IPS-20b (cell line): Measurements from ENCODE around the gene P2RX6.
"Not testable (repeated sequence)": the region's sequence is repeated elsewhere in the genome, so short reads cannot be mapped to it uniquely, and the experiment has no call there.

Experiments
- H3K27ac ChIP-seq: one replicate; pipeline ENCODE4 v1.5.1; 2013; ENCODE audit warnings: low read length
- H3K27me3 ChIP-seq: 2 replicates; pipeline ENCODE4 v1.6.1; 2013; ENCODE audit warnings: mild to moderate bottlenecking, low read length, inconsistent platforms; ENCODE audit not compliant: insufficient read depth
- H3K36me3 ChIP-seq: 2 replicates; pipeline ENCODE4 v1.6.1; 2013; ENCODE audit warnings: low read depth, mild to moderate bottlenecking, inconsistent platforms, low read length, moderate library complexity; ENCODE audit not compliant: insufficient read depth
- H3K4me1 ChIP-seq: 2 replicates; pipeline ENCODE4 v1.6.1; 2013; ENCODE audit warnings: mild to moderate bottlenecking, control low read depth, inconsistent platforms, low read length, moderate library complexity; ENCODE audit not compliant: insufficient read depth
- H3K4me3 ChIP-seq: 2 replicates; pipeline ENCODE4 v1.5.1; 2013; ENCODE audit warnings: mild to moderate bottlenecking, low read length, inconsistent platforms
- H3K9ac ChIP-seq: 2 replicates; pipeline ENCODE4 v1.6.1; 2013; ENCODE audit warnings: low read depth, mild to moderate bottlenecking, inconsistent platforms, low read length, moderate library complexity
- H3K9me3 ChIP-seq: 2 replicates; pipeline ENCODE4 v1.6.1; 2013; ENCODE audit warnings: mild to moderate bottlenecking, low read depth, low read length, inconsistent platforms; ENCODE audit not compliant: insufficient read depth

P2RX6 gene

GRCh38 chr22:20997536-20998257 is 17.3 kb upstream of the P2RX6 start:
- H3K27ac ChIP-seq: no peak overlapping the region
- peaks cover 8% of the 10 kb centered on the region for H3K4me1 ChIP-seq
- H3K36me3 ChIP-seq: peaks cover 29% of the 10 kb centered on the region

GRCh38 chr22:20998411-20999336 is 16.3 kb upstream of the P2RX6 start:
- H3K27me3 ChIP-seq: no peaks in the 10 kb centered on the region
- no peaks in the 10 kb centered on the region for H3K9me3 ChIP-seq
- H3K4me3 ChIP-seq: no peak overlapping the region
- no peak overlapping the region for H3K9ac ChIP-seq
- peaks cover 13% of the 10 kb centered on the region for H3K4me1 ChIP-seq
- no peak overlapping the region for H3K27ac ChIP-seq
- H3K36me3 ChIP-seq: peaks cover 29% of the 10 kb centered on the region

More at GRCh38 chr22:20997536-20998257, 17.3 kb upstream of the P2RX6 start:
- no peaks in the 10 kb centered on the region for H3K27me3 ChIP-seq
- no peak overlapping the region for H3K9ac ChIP-seq
- H3K4me3 ChIP-seq: no peak overlapping the region
- H3K9me3 ChIP-seq: no peaks in the 10 kb centered on the region

GRCh38 chr22:20999350-21000206 is 15.4 kb upstream of the P2RX6 start:
- Histone ChIP-seq H3K4me3 (no peak overlapping the region), H3K9ac (no peak overlapping the region), H3K27me3 (no peaks in the 10 kb centered on the region), H3K4me1 (peaks cover 13% of the 10 kb centered on the region), H3K36me3 (peaks cover 29% of the 10 kb centered on the region), H3K9me3 (no peaks in the 10 kb centered on the region), H3K27ac (no peak overlapping the region)

GRCh38 chr22:21000207-21000986 is 14.6 kb upstream of the P2RX6 start:
- Histone ChIP-seq H3K4me1 (peaks cover 13% of the 10 kb centered on the region), H3K27me3 (no peaks in the 10 kb centered on the region), H3K9me3 (no peaks in the 10 kb centered on the region), H3K36me3 (peaks cover 29% of the 10 kb centered on the region), H3K27ac (no peak overlapping the region), H3K9ac (peak overlapping the region; percentile 95), H3K4me3 (peak overlapping the region; percentile 91)

GRCh38 chr22:21000987-21001600 is 13.9 kb upstream of the P2RX6 start:
- peaks cover 13% of the 10 kb centered on the region for H3K4me1 ChIP-seq
- H3K27me3 ChIP-seq: no peaks in the 10 kb centered on the region
- no peaks in the 10 kb centered on the region for H3K9me3 ChIP-seq
- peak overlapping the region; percentile 39 for H3K27ac ChIP-seq
- H3K9ac ChIP-seq: peak overlapping the region; percentile 95
- peaks cover 29% of the 10 kb centered on the region for H3K36me3 ChIP-seq
- H3K4me3 ChIP-seq: peak overlapping the region; percentile 91

- peak within 1 kb of the TSS; percentile 91 for H3K4me3 ChIP-seq
- peaks cover 13% of the 10 kb centered on the region for H3K4me1 ChIP-seq
- H3K9me3 ChIP-seq: no peaks in the 10 kb centered on the region
- H3K27me3 ChIP-seq: no peaks in the 10 kb centered on the region
- H3K27ac ChIP-seq: peak within 1 kb of the TSS; percentile 79
- peak within 1 kb of the TSS; percentile 95 for H3K9ac ChIP-seq
- H3K36me3 ChIP-seq: peaks cover 25% of the 10 kb centered on the region
These were observed 13.2 kb upstream of the P2RX6 start, which contains the start of gene THAP7 for GRCh38 chr22:21001601-21002325. THAP7 (minus strand) TSS chr22:21002118; CDS start chr22:21001911, 207 bp downstream.

GRCh38 chr22:21003782-21004181 is 11.2 kb upstream of the P2RX6 start:
- Histone ChIP-seq H3K9me3 (no peaks in the 10 kb centered on the region), H3K36me3 (peaks cover 14% of the 10 kb centered on the region; the same call in 1 of the 2 replicates), H3K27ac (no peak overlapping the region), H3K4me1 (peaks cover 13% of the 10 kb centered on the region), H3K9ac (no peak overlapping the region), H3K27me3 (no peaks in the 10 kb centered on the region), H3K4me3 (no peak overlapping the region)

GRCh38 chr22:21009208-21009607 is 5.8 kb upstream of the P2RX6 start:
- not testable (repeated sequence) for H3K36me3 ChIP-seq, H3K4me3 ChIP-seq, H3K9ac ChIP-seq, H3K9me3 ChIP-seq, H3K27me3 ChIP-seq, H3K27ac ChIP-seq
- H3K4me1 ChIP-seq: peaks cover 13% of the 10 kb centered on the region

GRCh38 chr22:21009638-21010425 is 5.1 kb upstream of the P2RX6 start:
- peaks cover 18% of the 10 kb centered on the region for H3K4me1 ChIP-seq
- H3K36me3 ChIP-seq: 0 out of 2 replicates have a peak, but pooled peaks cover 3% of the 10 kb centered on the region
- H3K9ac ChIP-seq: peak overlapping the region; percentile 6; the same call in 1 of the 2 replicates
- peaks cover 12% of the 10 kb centered on the region; the same call in 1 of the 2 replicates for H3K27me3 ChIP-seq
- H3K27ac ChIP-seq: peak overlapping the region; percentile 38
- peak overlapping the region; percentile 20; the same call in 1 of the 2 replicates for H3K4me3 ChIP-seq
- no peaks in the 10 kb centered on the region for H3K9me3 ChIP-seq
